ENCODE measurements around the gene AP1G1. TPM values are rescaled to one million over a fixed set of nuclear protein-coding genes. Genes with fewer than 3 reads are reported as not detected.

AP1G1 gene
- total RNA-seq, 1 donor from 2014 or later, result 104 TPM

DNA sequence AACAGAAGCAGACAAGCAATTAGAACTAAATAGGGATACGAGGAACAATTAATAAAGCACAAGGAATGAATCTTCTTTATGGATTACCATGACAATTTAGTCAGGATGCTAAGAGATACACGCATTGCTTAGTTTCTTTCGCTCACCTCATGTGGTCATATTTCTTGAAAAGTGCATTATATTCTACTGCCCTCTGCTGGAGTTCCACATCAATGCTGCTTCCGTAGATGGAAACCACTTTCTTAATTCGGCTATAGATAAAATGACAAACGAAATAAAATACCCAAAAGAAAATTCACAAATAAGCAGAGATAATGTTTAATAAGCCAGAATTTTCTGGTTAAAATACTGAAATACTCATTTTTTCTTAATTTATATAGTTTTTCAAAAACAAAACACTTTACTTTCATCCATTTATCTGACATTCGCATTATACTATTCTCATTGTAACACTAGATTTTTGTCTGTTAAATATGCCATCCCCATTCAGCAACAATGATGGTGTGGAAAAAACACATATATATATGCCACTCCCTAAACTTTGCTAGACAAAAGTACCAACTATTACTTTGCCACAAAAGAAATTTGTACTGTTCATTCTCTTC lies 62.1 kb downstream of the AP1G1 start:
- H3K4me1 Mint-ChIP-seq (ENCODE audit: low read depth, unreplicated experiment), result no peaks in the 10 kb centered on the region
- peaks cover 4% of the 10 kb centered on the region for H3K36me3 Mint-ChIP-seq (ENCODE audit: unreplicated experiment)
- H3K4me3 Mint-ChIP-seq (ENCODE audit: unreplicated experiment), result no peak overlapping the region
- no peak for DNase-seq
- TF ChIP-seq, protein P1, sequence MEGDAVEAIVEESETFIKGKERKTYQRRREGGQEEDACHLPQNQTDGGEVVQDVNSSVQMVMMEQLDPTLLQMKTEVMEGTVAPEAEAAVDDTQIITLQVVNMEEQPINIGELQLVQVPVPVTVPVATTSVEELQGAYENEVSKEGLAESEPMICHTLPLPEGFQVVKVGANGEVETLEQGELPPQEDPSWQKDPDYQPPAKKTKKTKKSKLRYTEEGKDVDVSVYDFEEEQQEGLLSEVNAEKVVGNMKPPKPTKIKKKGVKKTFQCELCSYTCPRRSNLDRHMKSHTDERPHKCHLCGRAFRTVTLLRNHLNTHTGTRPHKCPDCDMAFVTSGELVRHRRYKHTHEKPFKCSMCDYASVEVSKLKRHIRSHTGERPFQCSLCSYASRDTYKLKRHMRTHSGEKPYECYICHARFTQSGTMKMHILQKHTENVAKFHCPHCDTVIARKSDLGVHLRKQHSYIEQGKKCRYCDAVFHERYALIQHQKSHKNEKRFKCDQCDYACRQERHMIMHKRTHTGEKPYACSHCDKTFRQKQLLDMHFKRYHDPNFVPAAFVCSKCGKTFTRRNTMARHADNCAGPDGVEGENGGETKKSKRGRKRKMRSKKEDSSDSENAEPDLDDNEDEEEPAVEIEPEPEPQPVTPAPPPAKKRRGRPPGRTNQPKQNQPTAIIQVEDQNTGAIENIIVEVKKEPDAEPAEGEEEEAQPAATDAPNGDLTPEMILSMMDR (IDR thresholded peaks at IDR 0.05; ENCODE audit: partially characterized antibody, unreplicated experiment), result peak; percentile 75
- no peaks in the 10 kb centered on the region for H3K27me3 Mint-ChIP-seq (ENCODE audit: unreplicated experiment)
- H3K27ac Mint-ChIP-seq (ENCODE audit: unreplicated experiment), result no peak overlapping the region
- H3K9me3 Mint-ChIP-seq (ENCODE audit: unreplicated experiment), result no peaks in the 10 kb centered on the region

GRCh38 chr16:71738855-71739254 lies 69.8 kb downstream of the AP1G1 start:
- DNase-seq, result no peak
- Mint-ChIP-seq H3K36me3 (ENCODE audit: unreplicated experiment) (no peaks in the 10 kb centered on the region), H3K27me3 (ENCODE audit: unreplicated experiment) (no peaks in the 10 kb centered on the region), H3K4me1 (ENCODE audit: low read depth, unreplicated experiment) (no peaks in the 10 kb centered on the region), H3K27ac (ENCODE audit: unreplicated experiment) (no peak overlapping the region), H3K4me3 (ENCODE audit: unreplicated experiment) (no peak overlapping the region), H3K9me3 (ENCODE audit: unreplicated experiment) (no peaks in the 10 kb centered on the region)
- TF ChIP-seq, protein P1 (IDR thresholded peaks at IDR 0.05; ENCODE audit: partially characterized antibody, unreplicated experiment), result no peak

DNA sequence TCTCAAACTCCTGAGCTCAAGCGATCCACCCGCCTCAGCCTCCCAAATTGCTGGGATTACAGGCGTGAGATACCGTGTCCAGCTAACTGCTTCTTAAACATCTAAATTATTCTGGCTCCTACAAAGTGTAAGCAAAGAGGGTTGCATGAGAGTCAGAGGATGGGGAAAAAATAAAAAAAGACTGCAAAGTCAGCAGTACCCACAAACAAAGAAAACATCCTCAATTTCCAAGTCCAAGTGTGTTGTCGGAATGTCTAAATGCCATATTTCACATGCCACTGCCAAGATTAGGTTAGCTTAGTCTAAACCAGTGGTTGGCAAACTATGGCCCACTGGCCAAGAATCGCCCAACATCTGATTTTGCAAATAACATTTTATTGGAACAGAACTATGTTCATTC lies 71.1 kb downstream of the AP1G1 start:
- H3K27me3 Mint-ChIP-seq (ENCODE audit: unreplicated experiment), result no peaks in the 10 kb centered on the region
- H3K27ac Mint-ChIP-seq (ENCODE audit: unreplicated experiment), result no peak overlapping the region
- H3K9me3 Mint-ChIP-seq (ENCODE audit: unreplicated experiment), result no peaks in the 10 kb centered on the region
- H3K36me3 Mint-ChIP-seq (ENCODE audit: unreplicated experiment), result no peaks in the 10 kb centered on the region
- no peaks in the 10 kb centered on the region for H3K4me1 Mint-ChIP-seq (ENCODE audit: low read depth, unreplicated experiment)
- no peak overlapping the region for H3K4me3 Mint-ChIP-seq (ENCODE audit: unreplicated experiment)
- no peak for DNase-seq
- TF ChIP-seq, protein P1 (IDR thresholded peaks at IDR 0.05; ENCODE audit: partially characterized antibody, unreplicated experiment), result no peak

- TF ChIP-seq, protein P1 (IDR thresholded peaks at IDR 0.05; ENCODE audit: partially characterized antibody, unreplicated experiment), result no peak
- no peak for DNase-seq
- Mint-ChIP-seq H3K36me3 (ENCODE audit: unreplicated experiment) (no peaks in the 10 kb centered on the region), H3K4me3 (ENCODE audit: unreplicated experiment) (no peak overlapping the region), H3K4me1 (ENCODE audit: low read depth, unreplicated experiment) (no peaks in the 10 kb centered on the region), H3K27me3 (ENCODE audit: unreplicated experiment) (no peaks in the 10 kb centered on the region), H3K27ac (ENCODE audit: unreplicated experiment) (no peak overlapping the region), H3K9me3 (ENCODE audit: unreplicated experiment) (no peaks in the 10 kb centered on the region)
Observed at GRCh38 chr16:71734511-71734910, 74.1 kb downstream of the AP1G1 start.

- Mint-ChIP-seq H3K4me3 (ENCODE audit: unreplicated experiment) (no peak overlapping the region), H3K4me1 (ENCODE audit: low read depth, unreplicated experiment) (no peaks in the 10 kb centered on the region), H3K36me3 (ENCODE audit: unreplicated experiment) (no peaks in the 10 kb centered on the region), H3K9me3 (ENCODE audit: unreplicated experiment) (no peaks in the 10 kb centered on the region), H3K27me3 (ENCODE audit: unreplicated experiment) (no peaks in the 10 kb centered on the region), H3K27ac (ENCODE audit: unreplicated experiment) (no peak overlapping the region)
- no peak for DNase-seq
- TF ChIP-seq, protein P1 (IDR thresholded peaks at IDR 0.05; ENCODE audit: partially characterized antibody, unreplicated experiment), result no peak
Observed at GRCh38 chr16:71732587-71732986, 76.0 kb downstream of the AP1G1 start.

All from glutamatergic neuron (in vitro differentiated cells).